Middle frontal gyrus (tissue), 1 donor: ENCODE data around the gene KRTAP20-1.

ENCODE experiments used
- DNase-seq: peaks from one replicate; pipeline ENCODE4 v3.0.0-alpha.2; 2015; ENCODE audit warnings: low spot score; ENCODE audit errors: extremely low spot score

The KRTAP20-1 gene

GRCh38 chr21:30646904-30647414 lies 30.7 kb downstream of the KRTAP20-1 start:
- DNase-seq, result no peak

GRCh38 chr21:30652891-30653290 lies 36.7 kb downstream of the KRTAP20-1 start:
- no peak for DNase-seq
